VCaP (cell line): ENCODE data around the gene NR3C1.

Source experiments
- H3K27ac ChIP-seq: fragments of 450-650 bp; 2 replicates; pipeline ENCODE4 v1.5.1; 2017
- TF ChIP-seq, protein P1 (sequence below): fragments of 450-650 bp; conservative IDR thresholded peaks from 2 replicates; pipeline ENCODE4 v1.5.1; 2017; ENCODE audit warnings: mild to moderate bottlenecking, moderate library complexity

NR3C1 gene

DNA sequence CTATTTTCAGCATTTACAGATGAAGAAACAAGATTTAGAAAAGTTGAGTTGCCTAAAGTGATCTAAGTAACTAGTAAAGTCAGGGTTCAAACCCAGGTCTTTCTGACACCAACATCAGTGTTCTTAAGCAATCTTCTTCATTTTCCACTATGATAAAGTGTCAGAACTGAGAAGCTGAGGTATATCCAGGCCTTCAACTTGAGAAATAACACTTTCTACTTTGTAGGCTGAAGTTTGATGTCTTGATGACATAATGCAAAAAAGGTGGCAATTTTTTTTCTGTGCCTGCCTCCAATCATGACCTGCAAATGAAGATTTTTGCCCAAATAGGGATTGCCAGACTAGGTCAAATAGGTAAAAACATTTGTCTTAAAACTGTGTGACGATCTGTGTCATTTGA, 81.3 kb downstream of the NR3C1 start:
- TF ChIP-seq, protein P1, sequence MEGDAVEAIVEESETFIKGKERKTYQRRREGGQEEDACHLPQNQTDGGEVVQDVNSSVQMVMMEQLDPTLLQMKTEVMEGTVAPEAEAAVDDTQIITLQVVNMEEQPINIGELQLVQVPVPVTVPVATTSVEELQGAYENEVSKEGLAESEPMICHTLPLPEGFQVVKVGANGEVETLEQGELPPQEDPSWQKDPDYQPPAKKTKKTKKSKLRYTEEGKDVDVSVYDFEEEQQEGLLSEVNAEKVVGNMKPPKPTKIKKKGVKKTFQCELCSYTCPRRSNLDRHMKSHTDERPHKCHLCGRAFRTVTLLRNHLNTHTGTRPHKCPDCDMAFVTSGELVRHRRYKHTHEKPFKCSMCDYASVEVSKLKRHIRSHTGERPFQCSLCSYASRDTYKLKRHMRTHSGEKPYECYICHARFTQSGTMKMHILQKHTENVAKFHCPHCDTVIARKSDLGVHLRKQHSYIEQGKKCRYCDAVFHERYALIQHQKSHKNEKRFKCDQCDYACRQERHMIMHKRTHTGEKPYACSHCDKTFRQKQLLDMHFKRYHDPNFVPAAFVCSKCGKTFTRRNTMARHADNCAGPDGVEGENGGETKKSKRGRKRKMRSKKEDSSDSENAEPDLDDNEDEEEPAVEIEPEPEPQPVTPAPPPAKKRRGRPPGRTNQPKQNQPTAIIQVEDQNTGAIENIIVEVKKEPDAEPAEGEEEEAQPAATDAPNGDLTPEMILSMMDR, result no peak
- no peak overlapping the region for H3K27ac ChIP-seq

DNA sequence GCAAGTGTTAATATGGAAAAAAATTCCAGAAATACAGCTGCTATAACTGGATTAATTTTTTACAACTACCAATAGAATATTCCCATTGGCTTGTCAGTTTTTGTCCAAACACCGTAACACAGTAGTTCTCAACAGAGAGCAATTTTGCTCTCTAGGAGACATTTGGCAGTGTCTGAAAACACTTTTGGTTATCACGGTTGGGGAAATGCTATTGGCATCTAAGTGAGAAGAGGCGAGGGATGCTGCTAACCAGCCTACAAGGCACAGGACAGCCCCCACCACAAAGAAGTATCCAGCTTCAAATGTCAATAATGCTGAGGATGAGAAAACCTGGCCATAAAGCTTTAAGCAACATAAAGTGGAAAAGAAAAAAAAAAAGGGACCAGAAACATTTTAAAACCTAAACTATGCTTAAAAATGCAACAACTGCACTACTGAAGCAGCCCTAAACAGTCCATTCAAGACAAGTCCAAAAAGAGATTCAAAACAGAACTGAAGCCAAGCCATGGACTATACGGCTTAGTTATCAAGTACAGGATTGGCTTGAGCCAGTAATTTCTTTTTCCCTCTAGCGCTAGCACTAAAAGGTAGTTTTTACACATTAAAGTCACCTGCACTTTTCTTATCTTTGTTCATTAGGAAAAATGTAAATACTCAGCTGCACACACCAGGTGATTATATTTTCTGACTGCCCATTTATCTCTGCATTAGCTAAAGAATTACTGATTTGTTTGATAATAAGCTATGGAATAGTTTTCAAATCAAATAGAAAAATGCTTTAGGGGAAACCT, 83.9 kb downstream of the NR3C1 start:
- H3K27ac ChIP-seq, result no peak overlapping the region
- TF ChIP-seq, protein P1, result no peak

DNA sequence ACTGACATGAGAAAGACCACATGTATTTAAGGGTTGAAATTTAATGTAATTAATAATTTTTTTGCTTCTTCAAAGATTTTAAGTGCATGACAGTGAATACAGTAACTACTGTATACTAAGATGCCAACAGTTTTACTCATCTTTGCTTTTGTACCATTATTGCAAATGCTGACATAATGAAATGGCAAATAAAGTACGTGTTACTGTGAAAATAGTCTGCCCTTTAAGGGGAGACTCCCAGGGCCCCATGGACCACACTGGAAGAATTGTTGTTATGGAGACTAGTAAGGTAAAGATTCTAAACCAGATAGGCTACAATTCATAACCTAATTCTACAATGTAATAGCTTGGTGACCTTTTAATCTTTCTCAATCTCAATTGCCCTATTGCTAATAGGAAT, 84.7 kb downstream of the NR3C1 start:
- TF ChIP-seq, protein P1, result no peak
- H3K27ac ChIP-seq, result no peak overlapping the region

DNA sequence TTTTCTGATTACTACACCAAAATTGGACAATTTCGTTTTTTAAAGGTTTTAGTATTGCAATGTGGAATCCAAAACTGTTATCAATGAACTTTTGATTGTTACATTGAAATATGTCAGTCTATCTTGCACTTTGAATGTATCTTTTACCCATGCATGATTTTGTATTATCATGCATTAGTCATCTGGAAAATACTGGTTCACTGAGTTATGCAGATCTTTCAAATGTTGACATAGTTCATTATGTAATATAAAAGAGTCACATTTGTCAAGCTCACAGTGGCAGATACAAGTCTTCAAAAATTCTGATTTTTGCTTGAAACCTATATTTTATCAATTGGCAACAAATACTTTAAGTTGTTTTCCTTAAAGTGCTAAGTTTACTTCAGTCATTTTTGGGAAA, 85.2 kb downstream of the NR3C1 start:
- TF ChIP-seq, protein P1, result no peak
- no peak overlapping the region for H3K27ac ChIP-seq

DNA sequence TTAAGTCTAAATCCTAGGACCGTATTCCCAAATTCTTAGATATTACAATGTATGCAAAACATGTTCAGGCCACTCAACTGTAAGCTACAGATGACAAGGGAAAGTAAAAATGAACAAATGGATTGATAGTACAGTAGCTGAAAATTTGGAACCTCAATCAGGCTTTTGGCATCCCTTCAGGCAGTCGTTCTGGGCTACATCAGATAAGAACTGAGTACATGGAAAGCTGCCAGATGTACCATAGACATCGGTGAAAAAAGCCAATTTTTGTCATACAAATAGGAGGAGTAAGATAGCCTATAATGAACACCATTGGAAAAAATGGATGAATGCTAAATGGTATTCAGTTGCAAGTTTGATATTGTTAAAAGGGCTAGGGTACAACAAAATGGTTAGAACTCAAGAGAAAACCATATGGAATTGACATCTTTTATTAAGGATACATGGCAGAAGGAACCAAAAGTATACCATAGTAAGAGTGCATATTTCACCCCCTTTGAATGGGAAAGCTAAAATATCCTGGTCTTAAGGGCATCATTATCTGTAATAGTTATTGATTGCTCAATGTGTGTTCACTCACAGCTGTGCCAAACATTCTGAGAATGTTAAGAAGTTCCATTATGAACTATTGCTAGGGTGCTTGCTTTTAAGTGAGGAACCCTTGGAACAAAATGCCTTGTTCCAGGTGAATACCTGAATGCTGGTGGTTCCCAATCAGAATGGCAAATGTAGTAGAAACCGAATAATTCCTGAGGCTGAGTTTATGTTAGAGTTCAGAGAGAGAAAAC, 86.4 kb downstream of the NR3C1 start:
- TF ChIP-seq, protein P1, result no peak
- no peak overlapping the region for H3K27ac ChIP-seq

DNA sequence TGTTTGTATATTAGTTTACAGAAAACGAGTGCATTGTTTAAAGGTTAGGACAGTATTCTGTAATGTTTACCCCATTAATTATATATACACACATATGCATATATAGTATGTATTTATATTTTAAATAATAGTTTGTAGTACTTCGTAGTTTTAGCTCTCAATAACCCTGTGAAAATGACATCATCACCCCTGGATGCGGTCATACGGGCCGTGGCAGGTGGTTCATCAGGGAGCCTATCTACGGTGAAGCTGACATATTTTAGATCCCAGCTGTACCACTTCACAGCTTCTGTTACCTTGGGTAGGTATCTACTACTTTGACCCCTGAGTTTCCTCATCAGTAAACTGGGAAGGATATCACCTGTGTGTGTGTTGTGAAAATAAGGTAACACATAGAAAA, 87.1 kb downstream of the NR3C1 start:
- TF ChIP-seq, protein P1, result no peak
- no peak overlapping the region for H3K27ac ChIP-seq

DNA sequence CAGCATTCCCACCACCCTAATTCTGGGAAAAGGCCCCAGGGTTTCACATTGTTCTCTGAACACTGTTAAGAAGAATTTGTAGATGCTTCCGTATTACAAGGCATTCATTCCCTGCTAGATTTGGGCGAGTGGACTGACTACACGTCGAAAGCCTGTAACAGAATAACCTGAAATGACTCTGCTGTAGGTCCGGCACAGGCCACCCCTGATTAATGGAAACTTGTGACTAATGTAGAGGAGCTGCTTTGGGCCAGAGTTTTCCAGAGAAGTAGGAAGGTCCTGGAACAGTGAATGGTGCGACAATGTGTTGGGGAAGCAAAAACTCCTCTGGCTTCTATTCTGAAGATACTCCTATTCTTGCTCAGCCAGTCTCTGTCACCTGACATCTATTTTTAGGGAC, 87.6 kb downstream of the NR3C1 start:
- no peak overlapping the region for H3K27ac ChIP-seq
- TF ChIP-seq, protein P1, result no peak
